ENCODE results near the gene TUBB4B. TPM values are rescaled to one million over a fixed set of nuclear protein-coding genes. Genes with fewer than 3 reads are reported as not detected.
A peak's percentile ranks its signal among the peaks of the same experiment; 100 is the strongest.

Gene TUBB4B
- total and polyA plus RNA-seq, 2 experiments from 2014 or later, result 159 to 373 TPM

DNA sequence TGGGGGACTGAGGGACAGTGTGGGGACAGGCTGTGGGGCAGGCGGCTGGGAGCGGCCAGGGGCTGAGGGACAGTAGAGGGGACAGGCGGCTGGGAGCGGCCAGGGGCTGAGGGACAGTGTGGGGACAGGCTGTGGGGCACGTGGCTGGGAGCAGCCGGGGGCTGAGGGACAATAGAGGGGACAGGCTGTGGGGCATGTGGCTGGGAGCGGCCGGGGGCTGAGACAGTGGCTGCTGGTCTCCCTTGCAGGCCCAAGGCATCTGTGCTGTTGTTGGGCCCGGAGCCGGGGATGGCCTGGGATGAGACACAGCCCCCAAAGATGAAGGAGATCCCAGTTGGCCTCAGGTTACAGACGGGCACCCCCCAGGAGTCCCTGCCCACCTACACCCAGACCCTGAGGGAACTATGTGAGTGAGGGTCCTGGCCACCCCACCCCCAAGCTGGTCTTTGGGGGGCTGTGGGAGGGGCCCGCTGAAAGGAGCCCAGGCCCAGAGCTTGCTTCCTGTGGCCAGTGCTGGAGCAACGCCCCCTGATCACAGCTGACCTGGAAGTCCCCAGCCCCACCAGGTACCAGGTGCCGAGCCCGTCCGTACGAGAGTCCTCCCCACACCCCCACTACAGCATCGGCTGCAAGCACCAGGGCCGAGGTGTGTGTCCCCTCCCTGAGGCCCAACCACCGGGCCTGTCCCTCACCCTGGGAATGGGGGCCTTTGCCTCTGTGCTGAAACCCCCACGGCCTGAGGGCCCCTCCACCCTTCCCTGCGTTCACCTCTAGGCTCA is 10.6 kb downstream of the TUBB4B start:
- DNase-seq, result no peak
- WGBS, 2 experiments (ENCODE audit: low coverage in 1 of 2, low lambda C conversion rate in 2 of 2, missing lambda C conversion rate in 2 of 2), result 67 to 78% methylated on average over 10 to 22 of the region's 22 CpGs
- peaks cover 14% of the 10 kb centered on the region for H3K79me2 ChIP-seq (ENCODE audit: insufficient read depth)
- in situ Hi-C loops (cut with MboI), result no loop called here
- H3K9me3 ChIP-seq (ENCODE audit: low read depth), result no peaks in the 10 kb centered on the region
- H3K36me3 ChIP-seq (ENCODE audit: low read depth), result no peaks in the 10 kb centered on the region
- H3K9ac ChIP-seq, result no peak overlapping the region
- no peaks in the 10 kb centered on the region for H4K20me1 ChIP-seq (ENCODE audit: insufficient read depth)
- no peak overlapping the region for H3K27ac ChIP-seq
- no peaks in the 10 kb centered on the region for H3K27me3 ChIP-seq (replicated peaks; ENCODE audit: insufficient read depth)
- H3K9me2 ChIP-seq (ENCODE audit: insufficient read depth), result no peaks in the 10 kb centered on the region
- H3K4me2 ChIP-seq (ENCODE audit: unreplicated experiment), result no peak overlapping the region
- no peak for TF ChIP-seq EZH2phosphoT487 (IDR thresholded peaks at IDR 0.05; ENCODE audit: insufficient read depth, low read depth)
- TF ChIP-seq EZH2 (IDR thresholded peaks at IDR 0.05; ENCODE audit: insufficient read depth, poor library complexity, severe bottlenecking), result no peak
- no peaks in the 10 kb centered on the region for H3F3A ChIP-seq (ENCODE audit: insufficient read depth)
- H3K4me3 ChIP-seq, result no peak overlapping the region
- no peak overlapping the region for H2AFZ ChIP-seq
- 0 out of 2 replicates have a peak, but pooled peaks cover 3% of the 10 kb centered on the region for H3K4me1 ChIP-seq (ENCODE audit: insufficient read depth)

DNA sequence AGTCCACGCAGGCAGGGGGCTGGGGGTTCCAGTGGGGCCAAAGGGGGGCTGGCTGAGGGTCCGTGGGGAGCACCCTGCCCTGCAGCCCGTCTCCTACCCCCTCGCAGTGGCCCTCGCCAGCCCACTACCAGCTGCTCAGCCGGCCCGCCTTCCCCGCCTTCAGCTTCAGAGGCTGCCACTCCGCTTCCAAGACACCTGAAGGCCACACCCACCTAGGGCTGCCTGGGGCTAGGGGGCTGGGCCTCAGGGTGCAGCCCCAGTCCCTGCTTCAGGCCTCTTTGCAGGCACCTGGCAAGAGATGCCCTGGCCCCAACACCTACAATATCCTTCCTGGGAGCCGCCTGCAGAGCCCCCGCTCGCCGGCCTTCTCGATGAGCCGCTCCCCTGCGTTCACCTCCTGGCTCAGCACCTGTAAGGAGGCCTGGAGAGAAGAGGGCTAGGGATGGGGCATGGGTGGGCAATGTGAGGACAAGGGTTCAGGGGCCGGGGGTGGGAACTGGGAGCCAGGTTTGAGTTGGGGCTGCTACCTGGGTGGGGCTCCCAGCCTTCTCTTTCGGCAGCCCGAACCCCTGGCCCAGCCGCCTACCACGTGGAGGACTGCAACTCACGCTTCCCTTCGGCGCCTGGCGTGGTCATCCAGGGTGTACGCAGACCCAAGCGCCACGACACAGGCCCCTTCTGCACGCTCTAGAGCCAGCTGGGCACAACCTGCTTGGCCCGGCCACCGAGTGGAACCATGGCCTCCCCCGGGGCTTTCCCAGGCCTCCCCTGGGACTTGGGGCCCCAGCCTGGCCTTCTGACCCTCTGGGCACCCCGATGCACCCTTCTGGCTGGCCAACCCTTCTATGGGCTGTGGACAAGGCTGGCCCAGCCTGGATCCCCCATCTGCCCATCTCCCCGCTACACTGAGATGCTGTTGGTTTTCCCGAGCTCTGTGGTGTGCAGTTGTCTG is 11.7 kb downstream of the TUBB4B start:
- no peak overlapping the region for H3K4me3 ChIP-seq
- TF ChIP-seq EZH2phosphoT487 (IDR thresholded peaks at IDR 0.05; ENCODE audit: insufficient read depth, low read depth) (no peak), EZH2 (IDR thresholded peaks at IDR 0.05; ENCODE audit: insufficient read depth, poor library complexity, severe bottlenecking) (no peak)
- no peak for DNase-seq
- peaks cover 26% of the 10 kb centered on the region for H3K79me2 ChIP-seq (ENCODE audit: insufficient read depth)
- H3K27ac ChIP-seq, result no peak overlapping the region
- WGBS, 2 experiments (ENCODE audit: low coverage in 1 of 2, low lambda C conversion rate in 2 of 2, missing lambda C conversion rate in 2 of 2), result 89 to 93% methylated on average over 24 to 34 of the region's 35 CpGs
- H3K9ac ChIP-seq, result no peak overlapping the region
- H3K9me2 ChIP-seq (ENCODE audit: insufficient read depth), result no peaks in the 10 kb centered on the region
- no peaks in the 10 kb centered on the region for H4K20me1 ChIP-seq (ENCODE audit: insufficient read depth)
- H3K4me1 ChIP-seq (ENCODE audit: insufficient read depth), result 0 out of 2 replicates have a peak, but pooled peaks cover 3% of the 10 kb centered on the region
- in situ Hi-C loops (cut with MboI), result no loop called here
- no peaks in the 10 kb centered on the region for H3F3A ChIP-seq (ENCODE audit: insufficient read depth)
- no peaks in the 10 kb centered on the region for H3K27me3 ChIP-seq (replicated peaks; ENCODE audit: insufficient read depth)
- no peak overlapping the region for H3K4me2 ChIP-seq (ENCODE audit: unreplicated experiment)
- no peak overlapping the region for H2AFZ ChIP-seq
- H3K9me3 ChIP-seq (ENCODE audit: low read depth), result no peaks in the 10 kb centered on the region
- H3K36me3 ChIP-seq (ENCODE audit: low read depth), result no peaks in the 10 kb centered on the region

DNA sequence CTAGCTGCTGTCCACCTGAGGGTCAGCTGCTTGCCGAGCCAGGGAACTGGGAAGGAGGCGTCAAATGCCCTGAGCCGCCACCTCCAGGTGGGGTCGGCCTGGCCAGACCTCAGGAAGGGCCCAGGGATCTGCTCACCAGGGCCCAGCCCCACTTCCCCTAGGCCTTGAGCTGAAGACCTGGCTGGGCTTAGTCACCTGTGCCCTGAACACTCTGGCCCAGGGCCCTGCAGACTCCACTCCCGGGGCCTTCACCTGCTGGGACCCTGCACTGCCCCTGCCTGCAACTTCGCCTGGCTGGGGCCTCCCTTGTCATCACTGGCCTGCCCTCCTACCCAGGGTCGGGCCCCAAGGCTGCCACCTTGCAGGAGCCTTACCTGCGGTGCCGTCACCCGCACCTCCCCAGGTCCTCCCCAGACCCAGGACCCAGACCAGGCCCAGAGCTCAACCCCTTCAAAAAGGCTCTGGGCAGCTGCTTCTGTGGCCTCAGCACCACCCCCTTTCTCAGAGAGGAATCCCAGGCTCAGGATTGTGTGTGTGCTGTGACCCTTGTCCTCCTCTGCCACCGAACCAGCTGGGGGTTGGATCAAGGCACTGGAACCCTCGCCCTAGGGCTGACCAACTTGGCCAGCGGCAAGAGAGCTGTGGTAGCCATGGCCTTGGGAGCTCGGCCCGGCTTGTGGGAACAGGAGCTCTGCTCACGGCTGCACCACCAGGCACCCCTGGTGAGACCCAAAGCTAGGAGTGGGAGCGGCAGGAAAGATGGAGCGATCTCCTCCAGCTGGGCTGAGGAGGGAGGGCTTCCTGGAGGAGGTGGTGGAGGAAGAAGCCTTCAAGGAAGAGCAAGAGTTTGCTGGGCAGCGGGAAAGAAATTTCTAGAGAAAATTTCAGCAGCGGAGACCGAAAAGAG is 12.9 kb downstream of the TUBB4B start:
- Histone ChIP-seq H2AFZ (peak overlapping the region; percentile 96), H3K4me1 (ENCODE audit: insufficient read depth) (0 out of 2 replicates have a peak, but pooled peaks cover 3% of the 10 kb centered on the region), H3F3A (ENCODE audit: insufficient read depth) (no peaks in the 10 kb centered on the region), H3K27me3 (replicated peaks; ENCODE audit: insufficient read depth) (no peaks in the 10 kb centered on the region), H3K27ac (no peak overlapping the region), H3K36me3 (ENCODE audit: low read depth) (no peaks in the 10 kb centered on the region; the same call in 1 of the 2 replicates), H3K4me3 (peak overlapping the region; percentile 92), H4K20me1 (ENCODE audit: insufficient read depth) (no peaks in the 10 kb centered on the region), H3K4me2 (ENCODE audit: unreplicated experiment) (peak overlapping the region; percentile 88), H3K9ac (peak overlapping the region; percentile 75), H3K79me2 (ENCODE audit: insufficient read depth) (peaks cover 37% of the 10 kb centered on the region), H3K9me2 (ENCODE audit: insufficient read depth) (no peaks in the 10 kb centered on the region), H3K9me3 (ENCODE audit: low read depth) (no peaks in the 10 kb centered on the region)
- DNase-seq, result peak; percentile 42
- in situ Hi-C loops (cut with MboI), result no loop called here
- WGBS, 2 experiments (ENCODE audit: low coverage in 1 of 2, low lambda C conversion rate in 2 of 2, missing lambda C conversion rate in 2 of 2), result 39 to 40% methylated on average over 18 to 20 of the region's 21 CpGs
- TF ChIP-seq EZH2 (IDR thresholded peaks at IDR 0.05; ENCODE audit: insufficient read depth, poor library complexity, severe bottlenecking), result no peak
- TF ChIP-seq EZH2phosphoT487 (IDR thresholded peaks at IDR 0.05; ENCODE audit: insufficient read depth, low read depth), result no peak
